Spleen (tissue), 11 donors: Measurements from ENCODE around the gene CCSER2. TPM values are rescaled to one million over a fixed set of nuclear protein-coding genes. Genes with fewer than 3 reads are reported as not detected.

Experiments used
- DNase-seq: peaks from one replicate; pipeline ENCODE4 v3.0.0-alpha.2; 2020
- H3K27ac ChIP-seq, 8 donors: fragments of 200-600 bp; sonication (generic) in 7 of 8; 1 replicate in 4 of 8; 2 replicates in 4 of 8; pipeline versions ENCODE4 v1.5.0 to v1.8.0; 2016 to 2021; ENCODE audit warnings: inconsistent platforms in 4 of 8, mild to moderate bottlenecking in 4 of 8, moderate library complexity in 1 of 8
- H3K27me3 ChIP-seq, 7 donors: fragments of 200-600 bp; sonication (generic) in 6 of 7; replicated peaks in 1 of 7; 1 replicate in 4 of 7; 2 replicates in 3 of 7; pipeline versions ENCODE4 v1.5.0 to v1.8.0; 2016 to 2021; ENCODE audit warnings: inconsistent platforms in 3 of 7, mild to moderate bottlenecking in 1 of 7
- H3K36me3 ChIP-seq, 6 donors: fragments of 200-600 bp; sonication (generic) in 5 of 6; 1 replicate in 4 of 6; 2 replicates in 2 of 6; pipeline versions ENCODE4 v1.5.0 to v1.8.0; 2016 to 2021; ENCODE audit warnings: inconsistent platforms in 2 of 6
- H3K4me1 ChIP-seq, 6 donors: fragments of 200-600 bp; sonication (generic) in 5 of 6; 1 replicate in 3 of 6; 2 replicates in 3 of 6; pipeline versions ENCODE4 v1.5.0 to v1.8.0; 2016 to 2021; ENCODE audit warnings: inconsistent platforms in 3 of 6
- H3K4me3 ChIP-seq, 8 donors: fragments of 200-600 bp; sonication (generic) in 7 of 8; 1 replicate in 4 of 8; 2 replicates in 4 of 8; pipeline versions ENCODE4 v1.5.0 to v1.8.0; 2016 to 2021; ENCODE audit warnings: inconsistent platforms in 4 of 8, mild to moderate bottlenecking in 4 of 8, moderate library complexity in 2 of 8
- H3K9me3 ChIP-seq, 8 donors: fragments of 200-600 bp; sonication (generic) in 7 of 8; 1 replicate in 4 of 8; 2 replicates in 4 of 8; pipeline versions ENCODE4 v1.5.0 to v1.8.0; 2016 to 2021; ENCODE audit warnings: inconsistent platforms in 4 of 8
- POLR2A ChIP-seq, 3 donors: fragments of 450-650 bp; IDR thresholded peaks; one replicate each; pipeline ENCODE4 v1.5.1; 2017; ENCODE audit warnings: antibody characterized with exemption in 3 of 3, mild to moderate bottlenecking in 1 of 3
- POLR2AphosphoS5 ChIP-seq, 3 donors: sonication (generic); formaldehyde crosslinking; IDR thresholded peaks; one replicate each; pipeline ENCODE4 v1.5.1; 2017; ENCODE audit warnings: antibody characterized with exemption in 3 of 3
- WGBS, 5 donors: extraction: QIAGEN DNeasy Blood & Tissue Kit in 3 of 5; methylation state at CpG; one replicate each; pipeline versions ENCODE4 v1.1.5 to v1.1.7; 2013 to 2018; 5-methylcytosine and 5-hydroxymethylcytosine counted together
- intact Hi-C: fragments of 100-400 bp; cut with DNase I; formaldehyde crosslinking; loops from one replicate; pipeline ENCODE4 v1.15.0; 2023; ENCODE audit warnings: low total_unique reads
- polyA plus RNA-seq, 3 donors: library from polyadenylated mRNA; stranded (reverse); fragments of 200-250 nt; gene quantifications; one replicate each; pipeline ENCODE4 v1.2.1, GENCODE V29; 2013
- total RNA-seq, 7 donors: library from RNA; depleted of rRNA in 3 of 7; stranded (reverse); fragments of >200 nt in 3 of 7; fragmentation: NEBNext Ultra II Directional in 4 of 7; extraction: Animal tissue kit (Norgen Biotek cat#: 25700) in 4 of 7; gene quantifications; one replicate each; pipeline versions ENCODE4 v1.1.0 to v1.2.1, GENCODE V29; 2016 to 2021
- TF ChIP-seq, protein P1 (sequence below), 11 experiments: fragments of 200-600 bp in 7 of 11; fragments of 450-650 bp in 4 of 11; sonication (generic) in 4 of 11; IDR thresholded peaks in 8 of 11; conservative IDR thresholded peaks in 3 of 11; 1 replicate in 7 of 11; 2 replicates in 4 of 11; pipeline versions ENCODE4 v1.4.0 to v1.8.0; 2016 to 2021; ENCODE audit warnings: antibody characterized with exemption in 11 of 11, inconsistent platforms in 4 of 11, mild to moderate bottlenecking in 1 of 11
- donor health status: healthy with polysubstance abuse.
- donor health status: DM: no; HTN: no; CAD: no; lungs with moderate emphysema.
- donor health status: DM: no; HTN: no; CAD: no.
- donor health status: Bipolar disorder and iron deficiency.
- donor health status: healthy.
- donor health status: DM: no; HTN: no; CAD: no.
- donor health status: DM: yes; HTN: yes; CAD: no.

The CCSER2 gene
- total and polyA plus RNA-seq, 10 donors, result 5.3 to 61.4 (median 45.2) TPM

- WGBS, 5 donors, result 4 to 8% (median 6%) methylated on average over 39 to 51 of the region's 51 CpGs
- DNase-seq, result peak; percentile 90
- Histone ChIP-seq H3K27me3 (peaks cover 0 to 51% (median 14%) of the 10 kb centered on the region in 7 donors), H3K27ac (no peak overlapping the region), H3K36me3 (no peaks in the 10 kb centered on the region), H3K4me3 (peak overlapping the region in 7 of 8 donors; percentile 24 to 66 (median 36)), H3K9me3 (no peaks in the 10 kb centered on the region), H3K4me1 (peaks cover 0 to 18% (median 15%) of the 10 kb centered on the region in 6 donors)
- no peak for TF ChIP-seq POLR2AphosphoS5 (IDR thresholded peaks at IDR 0.05)
- TF ChIP-seq, protein P1, sequence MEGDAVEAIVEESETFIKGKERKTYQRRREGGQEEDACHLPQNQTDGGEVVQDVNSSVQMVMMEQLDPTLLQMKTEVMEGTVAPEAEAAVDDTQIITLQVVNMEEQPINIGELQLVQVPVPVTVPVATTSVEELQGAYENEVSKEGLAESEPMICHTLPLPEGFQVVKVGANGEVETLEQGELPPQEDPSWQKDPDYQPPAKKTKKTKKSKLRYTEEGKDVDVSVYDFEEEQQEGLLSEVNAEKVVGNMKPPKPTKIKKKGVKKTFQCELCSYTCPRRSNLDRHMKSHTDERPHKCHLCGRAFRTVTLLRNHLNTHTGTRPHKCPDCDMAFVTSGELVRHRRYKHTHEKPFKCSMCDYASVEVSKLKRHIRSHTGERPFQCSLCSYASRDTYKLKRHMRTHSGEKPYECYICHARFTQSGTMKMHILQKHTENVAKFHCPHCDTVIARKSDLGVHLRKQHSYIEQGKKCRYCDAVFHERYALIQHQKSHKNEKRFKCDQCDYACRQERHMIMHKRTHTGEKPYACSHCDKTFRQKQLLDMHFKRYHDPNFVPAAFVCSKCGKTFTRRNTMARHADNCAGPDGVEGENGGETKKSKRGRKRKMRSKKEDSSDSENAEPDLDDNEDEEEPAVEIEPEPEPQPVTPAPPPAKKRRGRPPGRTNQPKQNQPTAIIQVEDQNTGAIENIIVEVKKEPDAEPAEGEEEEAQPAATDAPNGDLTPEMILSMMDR (IDR thresholded peaks at IDR 0.05 in 8 of 11, conservative IDR thresholded peaks at IDR 0.05 in 3 of 11), result peak; percentile 26 to 84 (median 69)
- intact Hi-C loops, result loop anchor here (5.0 kb wide), 1 partner anchor 1837 kb away; no protein-coding TSS in a partner anchor
Measured at GRCh38 chr10:84540617-84541288, 212.4 kb downstream of the CCSER2 start.

- no peaks in the 10 kb centered on the region for H3K36me3 ChIP-seq
- DNase-seq, result no peak
- intact Hi-C loops, result loop anchor here (5.0 kb wide), 1 partner anchor 1836 kb away; no protein-coding TSS in a partner anchor
- TF ChIP-seq, protein P1 (IDR thresholded peaks at IDR 0.05 in 8 of 11, conservative IDR thresholded peaks at IDR 0.05 in 3 of 11), result no peak
- no peak for TF ChIP-seq POLR2A (IDR thresholded peaks at IDR 0.05)
- no peak for TF ChIP-seq POLR2AphosphoS5 (IDR thresholded peaks at IDR 0.05)
- no peaks in the 10 kb centered on the region for H3K9me3 ChIP-seq
- H3K27me3 ChIP-seq, result peaks cover 0 to 48% (median 14%) of the 10 kb centered on the region in 7 donors
- H3K4me3 ChIP-seq, result peak overlapping the region in 3 of 8 donors; percentile 36 to 66 (median 45)
- no peak overlapping the region for H3K27ac ChIP-seq
- H3K4me1 ChIP-seq, result peaks cover 0 to 18% (median 15%) of the 10 kb centered on the region in 6 donors
- WGBS, 5 donors, result 56 to 76% (median 70%) methylated on average over 1 to 6 of the region's 6 CpGs; no CpG with 5 or more reads in 1 of the 5 donors
Measured at GRCh38 chr10:84541289-84541637, 212.9 kb downstream of the CCSER2 start.

GRCh38 chr10:84542522-84543490, 214.4 kb downstream of the CCSER2 start:
- Histone ChIP-seq H3K27ac (no peak overlapping the region), H3K9me3 (no peaks in the 10 kb centered on the region), H3K27me3 (peaks cover 0 to 48% (median 14%) of the 10 kb centered on the region in 7 donors), H3K36me3 (no peaks in the 10 kb centered on the region), H3K4me1 (peaks cover 0 to 11% (median 9%) of the 10 kb centered on the region in 6 donors), H3K4me3 (no peak overlapping the region)
- no peak for DNase-seq
- intact Hi-C loops, result loop anchor here (5.0 kb wide), 1 partner anchor 1834 kb away; no protein-coding TSS in a partner anchor
- WGBS, 5 donors, result 73 to 76% (median 75%) methylated on average over 24 to 25 of the region's 25 CpGs
- TF ChIP-seq, protein P1 (IDR thresholded peaks at IDR 0.05 in 8 of 11, conservative IDR thresholded peaks at IDR 0.05 in 3 of 11), result no peak
- TF ChIP-seq POLR2A (IDR thresholded peaks at IDR 0.05) (no peak), POLR2AphosphoS5 (IDR thresholded peaks at IDR 0.05) (no peak)
